CD4-positive, CD25-positive, alpha-beta regulatory T cell (primary cell): ENCODE data around the gene TM9SF4. TPM values are rescaled to one million over a fixed set of nuclear protein-coding genes. Genes with fewer than 3 reads are reported as not detected.

Experiments used
- ATAC-seq, 2 donors: fragments of 150-1000 bp; cut with Tn5 transposase; one replicate each; pipeline ENCODE4 v1.10.0; 2021; ENCODE audit warnings: low read depth in 2 of 2, moderate number of reproducible peaks in 2 of 2, moderate library complexity in 1 of 2
- DNase-seq, 3 donors: peaks; one replicate each; pipeline versions ENCODE4 v3.0.0 to v3.0.0-alpha.2; 2012 to 2022; ENCODE audit warnings: mixed read lengths in 1 of 3
- H3K27ac ChIP-seq: one replicate; pipeline ENCODE4 v1.7.0; 2013; ENCODE audit warnings: mild to moderate bottlenecking, low read length; ENCODE audit not compliant: insufficient read depth, poor library complexity, severe bottlenecking
- H3K27me3 ChIP-seq: one replicate; pipeline ENCODE4 v1.7.0; 2013; ENCODE audit warnings: low read length; ENCODE audit not compliant: control insufficient read depth, insufficient read depth
- H3K36me3 ChIP-seq: one replicate; pipeline ENCODE4 v1.7.0; 2013; ENCODE audit warnings: mild to moderate bottlenecking, low read length, moderate library complexity; ENCODE audit not compliant: control insufficient read depth, insufficient read depth
- H3K4me1 ChIP-seq: 2 replicates; pipeline ENCODE4 v1.7.0; 2013; ENCODE audit warnings: mild to moderate bottlenecking, low read length; ENCODE audit not compliant: insufficient read depth, control insufficient read depth, poor library complexity, severe bottlenecking
- H3K4me3 ChIP-seq: one replicate; pipeline ENCODE4 v1.7.0; 2013; ENCODE audit warnings: low read depth, mild to moderate bottlenecking, low read length, moderate library complexity
- H3K9me3 ChIP-seq, 2 experiments: 1 replicate in 1 of 2; 2 replicates in 1 of 2; pipeline ENCODE4 v1.7.0; 2013; ENCODE audit warnings: low read length in 2 of 2, mild to moderate bottlenecking in 1 of 2, moderate library complexity in 1 of 2; ENCODE audit not compliant: control insufficient read depth in 2 of 2
- H3K27ac Mint-ChIP-seq, 3 donors: one replicate each; pipeline ENCODE4 v1.8.0; 2020 to 2022; ENCODE audit warnings: mild to moderate bottlenecking in 3 of 3, mixed read lengths in 3 of 3, moderate library complexity in 2 of 3
- H3K27me3 Mint-ChIP-seq: one replicate; pipeline ENCODE4 v1.8.0; 2022; ENCODE audit warnings: mild to moderate bottlenecking, mixed read lengths
- H3K36me3 Mint-ChIP-seq: one replicate; pipeline ENCODE4 v1.8.0; 2020; ENCODE audit warnings: mixed read lengths
- H3K4me1 Mint-ChIP-seq, 4 donors: one replicate each; pipeline ENCODE4 v1.8.0; 2020 to 2022; ENCODE audit warnings: mixed read lengths in 4 of 4, mild to moderate bottlenecking in 1 of 4
- H3K4me3 Mint-ChIP-seq, 4 donors: one replicate each; pipeline ENCODE4 v1.8.0; 2020 to 2022; ENCODE audit warnings: mild to moderate bottlenecking in 4 of 4, mixed read lengths in 4 of 4, moderate library complexity in 3 of 4
- H3K9me3 Mint-ChIP-seq, 7 donors: one replicate each; pipeline ENCODE4 v1.8.0; 2020 to 2022; ENCODE audit warnings: mixed read lengths in 7 of 7, mild to moderate bottlenecking in 3 of 7, moderate library complexity in 2 of 7
- polyA plus RNA-seq, 4 donors: library from polyadenylated mRNA; unstranded; fragments of 300-500 nt; fragmentation: Illumina TruSeq; gene quantifications; one replicate each; pipeline ENCODE4 v1.2.3, GENCODE V29; 2021
- total RNA-seq: library from RNA; stranded (reverse); gene quantifications from one replicate; pipeline ENCODE4 v1.2.3, GENCODE V29; 2022

The TM9SF4 gene
- total and polyA plus RNA-seq, 5 donors from 2014 or later, result 28.7 to 36.3 (median 29.4) TPM

GRCh38 chr20:32091888-32092346 lies 17.6 kb upstream of the TM9SF4 start:
- Histone ChIP-seq H3K27me3 (peaks cover 3% of the 10 kb centered on the region), H3K9me3 (no peaks in the 10 kb centered on the region), H3K4me3 (no peak overlapping the region), H3K4me1 (no peaks in the 10 kb centered on the region), H3K36me3 (no peaks in the 10 kb centered on the region), H3K27ac (no peak overlapping the region)
- DNase-seq (peak; percentile 49 to 76 (median 68)), ATAC-seq (peak; percentile 62 to 86)
- Mint-ChIP-seq H3K36me3 (no peaks in the 10 kb centered on the region), H3K27me3 (peaks cover 11% of the 10 kb centered on the region), H3K4me1 (peaks cover 0 to 4% (median 1%) of the 10 kb centered on the region in 4 donors), H3K27ac (no peak overlapping the region), H3K4me3 (no peak overlapping the region), H3K9me3 (no peaks in the 10 kb centered on the region)

- Mint-ChIP-seq H3K27me3 (peaks cover 31% of the 10 kb centered on the region), H3K4me3 (no peak overlapping the region), H3K27ac (no peak overlapping the region), H3K9me3 (no peaks in the 10 kb centered on the region), H3K4me1 (no peaks in the 10 kb centered on the region), H3K36me3 (no peaks in the 10 kb centered on the region)
- H3K36me3 ChIP-seq, result no peaks in the 10 kb centered on the region
- H3K27me3 ChIP-seq, result peaks cover 5% of the 10 kb centered on the region
- H3K9me3 ChIP-seq, result no peaks in the 10 kb centered on the region
- H3K4me1 ChIP-seq, result no peaks in the 10 kb centered on the region
- no peak overlapping the region for H3K27ac ChIP-seq
- DNase-seq (no peak), ATAC-seq (no peak)
- H3K4me3 ChIP-seq, result no peak overlapping the region
Observed at GRCh38 chr20:32098786-32099185, 10.7 kb upstream of the TM9SF4 start.

DNA sequence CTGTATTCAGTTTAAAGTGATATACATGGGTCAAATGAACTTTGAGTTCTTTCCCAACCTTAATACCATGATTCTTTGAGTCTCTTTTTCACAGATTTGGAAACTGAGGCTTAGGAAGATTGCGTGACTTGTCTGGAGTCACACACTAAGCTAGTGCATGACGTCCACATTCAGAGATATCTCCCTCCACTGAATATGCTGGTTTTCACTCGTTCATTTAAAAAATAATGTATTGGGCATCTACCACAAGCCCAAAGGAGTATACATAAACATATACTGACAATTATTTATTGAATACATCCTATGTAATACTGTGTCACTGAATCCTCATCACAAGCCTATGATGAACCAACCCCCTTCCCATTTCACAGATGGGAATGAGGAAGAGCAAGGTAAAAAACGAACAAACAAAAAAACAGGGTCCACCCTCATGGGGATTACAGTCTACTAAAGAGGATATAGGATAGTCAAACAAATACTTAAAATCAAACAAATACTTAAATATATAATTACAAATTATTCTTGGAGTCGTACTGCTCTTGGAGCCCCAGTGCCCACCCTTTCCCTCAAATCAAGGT lies 611 bp upstream of the TM9SF4 start:
- Mint-ChIP-seq H3K36me3 (peaks cover 8% of the 10 kb centered on the region), H3K27ac (peak overlapping the region in 2 of 3 donors; percentile 96 to 100), H3K4me3 (peak overlapping the region in 3 of 4 donors; percentile 93 to 100 (median 95)), H3K27me3 (peaks cover 7% of the 10 kb centered on the region), H3K4me1 (peaks cover 20 to 42% (median 28%) of the 10 kb centered on the region in 4 donors), H3K9me3 (no peaks in the 10 kb centered on the region)
- Histone ChIP-seq H3K4me1 (peaks cover 13% of the 10 kb centered on the region), H3K27ac (peak overlapping the region; percentile 100), H3K9me3 (no peaks in the 10 kb centered on the region), H3K27me3 (no peaks in the 10 kb centered on the region), H3K4me3 (peak overlapping the region; percentile 99), H3K36me3 (no peaks in the 10 kb centered on the region)
- DNase-seq, result no peak
- ATAC-seq, result no peak

GRCh38 chr20:32110173-32110704 lies 725 bp downstream of the TM9SF4 start:
- peak in 1 of 2 donors; percentile 3 for ATAC-seq
- Mint-ChIP-seq H3K27ac (peak overlapping the region; percentile 96 to 100 (median 100)), H3K9me3 (no peaks in the 10 kb centered on the region), H3K27me3 (no peaks in the 10 kb centered on the region), H3K36me3 (peaks cover 11% of the 10 kb centered on the region), H3K4me3 (peak overlapping the region; percentile 93 to 100 (median 96)), H3K4me1 (peaks cover 25 to 53% (median 36%) of the 10 kb centered on the region in 4 donors)
- no peak for DNase-seq
- Histone ChIP-seq H3K9me3 (no peaks in the 10 kb centered on the region), H3K27me3 (no peaks in the 10 kb centered on the region), H3K36me3 (peaks cover 2% of the 10 kb centered on the region), H3K4me3 (peak overlapping the region; percentile 99), H3K27ac (peak overlapping the region; percentile 100), H3K4me1 (peaks cover 13% of the 10 kb centered on the region)

DNA sequence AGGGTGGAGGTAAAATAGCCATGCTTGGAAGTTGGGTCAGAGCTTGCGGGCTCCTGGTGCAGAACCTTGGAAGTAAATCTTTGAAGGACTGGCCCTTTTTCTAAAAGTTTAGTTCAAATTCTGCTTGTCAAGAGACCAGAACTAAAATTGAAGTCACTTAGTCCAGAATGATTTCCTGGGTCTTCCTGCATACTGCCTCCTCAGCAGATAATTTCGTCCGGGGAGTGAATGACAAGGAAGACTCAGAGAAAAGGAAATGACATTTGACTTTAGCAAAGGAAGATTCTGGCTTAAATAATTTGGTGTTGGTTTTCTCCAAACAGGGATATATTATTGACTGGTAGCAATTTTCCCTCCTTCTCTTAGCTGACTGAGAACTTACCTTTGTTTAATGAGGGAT lies 1.2 kb downstream of the TM9SF4 start:
- peak overlapping the region; percentile 99 for H3K4me3 ChIP-seq
- H3K36me3 Mint-ChIP-seq, result peaks cover 13% of the 10 kb centered on the region
- H3K27me3 ChIP-seq, result no peaks in the 10 kb centered on the region
- peaks cover 2% of the 10 kb centered on the region for H3K36me3 ChIP-seq
- peak overlapping the region; percentile 12 to 100 (median 94) for H3K4me3 Mint-ChIP-seq
- H3K4me1 ChIP-seq, result peaks cover 13% of the 10 kb centered on the region
- no peaks in the 10 kb centered on the region for H3K9me3 Mint-ChIP-seq
- ATAC-seq (no peak), DNase-seq (no peak)
- H3K27me3 Mint-ChIP-seq, result no peaks in the 10 kb centered on the region
- H3K27ac Mint-ChIP-seq, result peak overlapping the region; percentile 71 to 100 (median 96)
- H3K4me1 Mint-ChIP-seq, result peaks cover 25 to 56% (median 40%) of the 10 kb centered on the region in 4 donors
- H3K27ac ChIP-seq, result no peak overlapping the region
- H3K9me3 ChIP-seq, result no peaks in the 10 kb centered on the region

DNA sequence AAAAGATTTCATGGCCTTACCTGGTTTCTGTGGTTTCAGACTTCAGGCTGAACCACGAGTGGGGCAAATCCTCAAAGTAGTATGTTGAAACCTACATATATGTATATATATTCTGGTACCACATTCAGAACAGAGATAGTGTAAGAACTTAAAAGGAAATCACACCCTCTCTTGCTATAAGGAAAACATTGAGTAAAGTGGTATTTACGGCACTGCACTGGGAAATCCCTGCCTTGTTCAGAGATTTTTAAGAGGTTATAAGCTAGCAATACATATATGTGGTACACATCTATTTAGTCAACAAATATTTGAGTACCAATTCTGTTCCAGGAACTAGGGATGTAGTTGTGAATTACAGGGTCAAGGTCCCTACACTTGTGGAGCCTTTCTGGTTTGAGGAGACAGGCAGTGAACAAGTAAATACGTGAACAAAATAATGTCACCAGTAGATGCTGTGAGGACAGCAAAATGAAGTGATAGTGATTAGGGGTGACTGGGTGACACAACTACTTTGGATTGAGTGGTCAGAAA lies 1.7 kb downstream of the TM9SF4 start:
- Histone ChIP-seq H3K27ac (no peak overlapping the region), H3K9me3 (no peaks in the 10 kb centered on the region), H3K27me3 (no peaks in the 10 kb centered on the region), H3K4me3 (peak overlapping the region; percentile 99), H3K36me3 (peaks cover 2% of the 10 kb centered on the region), H3K4me1 (peaks cover 13% of the 10 kb centered on the region)
- Mint-ChIP-seq H3K36me3 (peaks cover 13% of the 10 kb centered on the region), H3K4me3 (peak overlapping the region; percentile 12 to 100 (median 94)), H3K27ac (peak overlapping the region in 2 of 3 donors; percentile 71 to 96), H3K9me3 (no peaks in the 10 kb centered on the region), H3K4me1 (peaks cover 25 to 59% (median 40%) of the 10 kb centered on the region in 4 donors), H3K27me3 (no peaks in the 10 kb centered on the region)
- ATAC-seq, result no peak
- no peak for DNase-seq

- Histone ChIP-seq H3K27me3 (no peaks in the 10 kb centered on the region), H3K36me3 (peaks cover 2% of the 10 kb centered on the region), H3K4me3 (no peak overlapping the region), H3K4me1 (peaks cover 13% of the 10 kb centered on the region), H3K27ac (no peak overlapping the region), H3K9me3 (no peaks in the 10 kb centered on the region)
- Mint-ChIP-seq H3K27ac (no peak overlapping the region), H3K4me3 (peak overlapping the region; percentile 12 to 95 (median 74)), H3K36me3 (peaks cover 13% of the 10 kb centered on the region), H3K9me3 (no peaks in the 10 kb centered on the region), H3K27me3 (no peaks in the 10 kb centered on the region), H3K4me1 (peaks cover 25 to 65% (median 42%) of the 10 kb centered on the region in 4 donors)
- no peak for ATAC-seq
- no peak for DNase-seq
Observed at GRCh38 chr20:32111753-32112152, 2.2 kb downstream of the TM9SF4 start.
